GM23338 (cell line): ENCODE measurements around the gene KRTAP4-16. TPM values are rescaled to one million over a fixed set of nuclear protein-coding genes. Genes with fewer than 3 reads are reported as not detected.

ENCODE experiments used
- ATAC-seq: fragments of 200-7000 bp; cut with Tn5 transposase; 3 replicates; pipeline ENCODE4 v1.9.1; 2020
- DNase-seq: peaks from one replicate; pipeline ENCODE4 v3.0.0-alpha.2; 2015; ENCODE audit warnings: low spot score
- H2AFZ ChIP-seq: fragments of 200-600 bp; sonication (generic); 2 replicates; pipeline ENCODE4 v1.8.0; 2016; ENCODE audit warnings: antibody characterized with exemption, mild to moderate bottlenecking, moderate library complexity
- H3F3A ChIP-seq: fragments of 200-600 bp; sonication (generic); replicated peaks from 2 replicates; pipeline ENCODE4 v1.8.0; 2017; ENCODE audit warnings: antibody characterized with exemption, mixed run types, low read depth
- H3K27ac ChIP-seq: fragments of 200-600 bp; sonication (generic); 2 replicates; pipeline ENCODE4 v1.6.1; 2016; ENCODE audit warnings: low read depth
- H3K27me3 ChIP-seq: fragments of 200-600 bp; sonication (generic); 2 replicates; pipeline ENCODE4 v1.8.0; 2016; ENCODE audit warnings: mild to moderate bottlenecking, mixed run types, moderate library complexity; ENCODE audit not compliant: insufficient read depth
- H3K36me3 ChIP-seq: fragments of 200-600 bp; sonication (generic); 2 replicates; pipeline ENCODE4 v1.8.0; 2016; ENCODE audit warnings: mild to moderate bottlenecking; ENCODE audit not compliant: insufficient read depth
- H3K4me1 ChIP-seq: fragments of 200-600 bp; sonication (generic); 2 replicates; pipeline ENCODE4 v1.8.0; 2016; ENCODE audit warnings: mild to moderate bottlenecking, moderate library complexity; ENCODE audit not compliant: insufficient read depth
- H3K4me2 ChIP-seq: fragments of 200-600 bp; sonication (generic); 2 replicates; pipeline ENCODE4 v1.7.1; 2017; ENCODE audit warnings: mixed run types
- H3K4me3 ChIP-seq: fragments of 200-600 bp; sonication (generic); 2 replicates; pipeline ENCODE4 v1.6.1; 2016; ENCODE audit warnings: mixed run types
- H3K79me2 ChIP-seq: fragments of 200-600 bp; sonication (generic); replicated peaks from 2 replicates; pipeline ENCODE4 v1.8.0; 2017; ENCODE audit warnings: mild to moderate bottlenecking; ENCODE audit not compliant: insufficient read depth
- H3K9me2 ChIP-seq: fragments of 200-600 bp; sonication (generic); 2 replicates; pipeline ENCODE4 v1.8.0; 2017; ENCODE audit not compliant: insufficient read depth
- H4K20me1 ChIP-seq: fragments of 200-600 bp; sonication (generic); replicated peaks from 2 replicates; pipeline ENCODE4 v1.8.0; 2017; ENCODE audit warnings: mild to moderate bottlenecking; ENCODE audit not compliant: insufficient read depth
- H3K27ac Mint-ChIP-seq: 2 replicates; pipeline ENCODE4 v1.8.0; 2020; ENCODE audit warnings: inconsistent platforms, mild to moderate bottlenecking, moderate library complexity, mixed read lengths
- H3K27me3 Mint-ChIP-seq: 3 replicates; pipeline ENCODE4 v1.8.0; 2022; ENCODE audit warnings: low read depth, mild to moderate bottlenecking, moderate library complexity, mixed read lengths, inconsistent platforms; ENCODE audit not compliant: insufficient read depth, poor library complexity
- H3K36me3 Mint-ChIP-seq: 3 replicates; pipeline ENCODE4 v1.8.0; 2021; ENCODE audit warnings: low read depth, mild to moderate bottlenecking, inconsistent platforms, moderate library complexity, mixed read lengths
- H3K4me1 Mint-ChIP-seq: 3 replicates; pipeline ENCODE4 v1.8.0; 2020; ENCODE audit warnings: mild to moderate bottlenecking, inconsistent platforms, mixed read lengths
- H3K4me3 Mint-ChIP-seq: 3 replicates; pipeline ENCODE4 v1.8.0; 2021; ENCODE audit warnings: moderate library complexity, mild to moderate bottlenecking, inconsistent platforms, mixed read lengths
- H3K9me3 Mint-ChIP-seq: 3 replicates; pipeline ENCODE4 v1.8.0; 2020; ENCODE audit warnings: moderate library complexity, mild to moderate bottlenecking, inconsistent platforms, mixed read lengths
- EZH2phosphoT487 ChIP-seq: fragments of 200-600 bp; sonication (generic); IDR thresholded peaks from one replicate; pipeline ENCODE4 v1.8.1; 2018; ENCODE audit warnings: antibody characterized with exemption; ENCODE audit not compliant: unreplicated experiment
- JUNB ChIP-seq: IDR thresholded peaks from one replicate; pipeline ENCODE4 v1.6.1; 2016; ENCODE audit warnings: antibody characterized with exemption; ENCODE audit not compliant: unreplicated experiment
- POLR2AphosphoS5 ChIP-seq: IDR thresholded peaks from 2 replicates; pipeline ENCODE4 v1.6.1; 2016; ENCODE audit warnings: antibody characterized with exemption, low read depth
- STAT1 ChIP-seq: IDR thresholded peaks from one replicate; pipeline ENCODE4 v1.6.1; 2016; ENCODE audit warnings: antibody characterized with exemption; ENCODE audit not compliant: unreplicated experiment
- ZNF462 ChIP-seq: fragments of 250-450 bp; sonication (Bioruptor Pico); IDR thresholded peaks from 2 replicates; pipeline ENCODE4 v1.5.0; 2020; ENCODE audit warnings: mild to moderate bottlenecking, moderate library complexity
- polyA plus RNA-seq: library from polyadenylated mRNA; unstranded; fragments of >200 nt; fragmentation: Nextera tagmentation; extraction: Ambion mirVana; gene quantifications from 2 replicates; pipeline ENCODE4 v1.2.1, GENCODE V29; 2016
- total RNA-seq: library from RNA; depleted of rRNA; stranded (reverse); fragments of >200 nt; shearing (Covaris generic); gene quantifications from 2 replicates; pipeline ENCODE4 v1.2.3, GENCODE V29; 2014; rRNA removed
- TF ChIP-seq, protein P1 (sequence below): IDR thresholded peaks from one replicate; pipeline ENCODE4 v1.6.1; 2018; ENCODE audit warnings: antibody characterized with exemption; ENCODE audit not compliant: unreplicated experiment

The KRTAP4-16 gene
- total and polyA plus RNA-seq, 2 experiments from 2014 or later: not detected

DNA sequence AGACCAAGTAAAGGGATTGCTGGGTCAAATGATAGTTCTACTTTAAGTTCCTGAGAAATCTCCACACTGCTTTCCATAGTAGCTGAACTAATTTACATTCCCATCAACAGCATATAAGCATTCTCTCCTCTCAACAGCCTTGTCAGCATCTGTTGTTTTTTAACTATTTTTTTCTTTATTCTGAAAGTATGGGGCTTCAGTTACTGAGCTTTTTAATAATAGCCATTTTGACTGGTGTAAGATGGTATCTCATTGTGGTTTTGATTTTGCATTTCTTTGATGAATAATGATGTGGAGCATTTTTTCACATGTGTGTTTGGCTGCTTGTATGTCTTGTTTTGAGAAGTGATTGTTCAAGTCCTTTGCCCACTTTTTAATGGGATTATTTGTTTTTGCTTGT is 49.4 kb downstream of the KRTAP4-16 start:
- Histone ChIP-seq H3K27ac (no peak overlapping the region), H3K4me2 (no peak overlapping the region), H3F3A (no peaks in the 10 kb centered on the region), H2AFZ (no peak overlapping the region), H3K4me3 (no peak overlapping the region), H3K9me2 (no peaks in the 10 kb centered on the region), H3K4me1 (peaks cover 8% of the 10 kb centered on the region), H3K79me2 (no peaks in the 10 kb centered on the region), H3K27me3 (no peaks in the 10 kb centered on the region), H4K20me1 (no peaks in the 10 kb centered on the region), H3K36me3 (no peaks in the 10 kb centered on the region)
- DNase-seq (no peak), ATAC-seq (no peak)
- Mint-ChIP-seq H3K4me1 (peaks cover 16% of the 10 kb centered on the region), H3K4me3 (no peak overlapping the region), H3K27ac (no peak overlapping the region), H3K36me3 (0 out of 3 replicates have a peak, but pooled peaks cover 3% of the 10 kb centered on the region), H3K27me3 (no peaks in the 10 kb centered on the region), H3K9me3 (peaks cover 6% of the 10 kb centered on the region; the same call in 1 of the 3 replicates)
- TF ChIP-seq, protein P1, sequence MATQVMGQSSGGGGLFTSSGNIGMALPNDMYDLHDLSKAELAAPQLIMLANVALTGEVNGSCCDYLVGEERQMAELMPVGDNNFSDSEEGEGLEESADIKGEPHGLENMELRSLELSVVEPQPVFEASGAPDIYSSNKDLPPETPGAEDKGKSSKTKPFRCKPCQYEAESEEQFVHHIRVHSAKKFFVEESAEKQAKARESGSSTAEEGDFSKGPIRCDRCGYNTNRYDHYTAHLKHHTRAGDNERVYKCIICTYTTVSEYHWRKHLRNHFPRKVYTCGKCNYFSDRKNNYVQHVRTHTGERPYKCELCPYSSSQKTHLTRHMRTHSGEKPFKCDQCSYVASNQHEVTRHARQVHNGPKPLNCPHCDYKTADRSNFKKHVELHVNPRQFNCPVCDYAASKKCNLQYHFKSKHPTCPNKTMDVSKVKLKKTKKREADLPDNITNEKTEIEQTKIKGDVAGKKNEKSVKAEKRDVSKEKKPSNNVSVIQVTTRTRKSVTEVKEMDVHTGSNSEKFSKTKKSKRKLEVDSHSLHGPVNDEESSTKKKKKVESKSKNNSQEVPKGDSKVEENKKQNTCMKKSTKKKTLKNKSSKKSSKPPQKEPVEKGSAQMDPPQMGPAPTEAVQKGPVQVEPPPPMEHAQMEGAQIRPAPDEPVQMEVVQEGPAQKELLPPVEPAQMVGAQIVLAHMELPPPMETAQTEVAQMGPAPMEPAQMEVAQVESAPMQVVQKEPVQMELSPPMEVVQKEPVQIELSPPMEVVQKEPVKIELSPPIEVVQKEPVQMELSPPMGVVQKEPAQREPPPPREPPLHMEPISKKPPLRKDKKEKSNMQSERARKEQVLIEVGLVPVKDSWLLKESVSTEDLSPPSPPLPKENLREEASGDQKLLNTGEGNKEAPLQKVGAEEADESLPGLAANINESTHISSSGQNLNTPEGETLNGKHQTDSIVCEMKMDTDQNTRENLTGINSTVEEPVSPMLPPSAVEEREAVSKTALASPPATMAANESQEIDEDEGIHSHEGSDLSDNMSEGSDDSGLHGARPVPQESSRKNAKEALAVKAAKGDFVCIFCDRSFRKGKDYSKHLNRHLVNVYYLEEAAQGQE: no peak
- TF ChIP-seq POLR2AphosphoS5 (no peak), JUNB (no peak), STAT1 (no peak), ZNF462 (no peak), EZH2phosphoT487 (no peak)

Other genes with a start within 250 kb of the KRTAP4-16 start
Only the 30 nearest of the 39 such genes appear.
- not detected in 2 replicates for gene KRT39, start 135.3 kb downstream of the KRTAP4-16 start, total RNA-seq
- gene KRT39, start 135.3 kb downstream of the KRTAP4-16 start, polyA plus RNA-seq: not detected in 2 replicates
- gene KRT40, start 117.9 kb downstream of the KRTAP4-16 start, total RNA-seq: not detected in 2 replicates
- not detected in 2 replicates for gene KRT40, start 117.9 kb downstream of the KRTAP4-16 start, polyA plus RNA-seq
- gene KRTAP3-3, start 108.0 kb downstream of the KRTAP4-16 start, total RNA-seq: not detected in 2 replicates
- gene KRTAP3-3, start 108.0 kb downstream of the KRTAP4-16 start, polyA plus RNA-seq: not detected in 2 replicates
- not detected in 2 replicates for gene KRTAP3-2, start 102.3 kb downstream of the KRTAP4-16 start, total RNA-seq
- not detected in 2 replicates for gene KRTAP3-2, start 102.3 kb downstream of the KRTAP4-16 start, polyA plus RNA-seq
- gene KRTAP3-1, start 93.1 kb downstream of the KRTAP4-16 start, total RNA-seq: not detected in 2 replicates
- gene KRTAP3-1, start 93.1 kb downstream of the KRTAP4-16 start, polyA plus RNA-seq: not detected in 2 replicates
- not detected in 2 replicates for gene KRTAP1-5, start 75.0 kb downstream of the KRTAP4-16 start, total RNA-seq
- not detected in 2 replicates for gene KRTAP1-5, start 75.0 kb downstream of the KRTAP4-16 start, polyA plus RNA-seq
- not detected in 2 replicates for gene KRTAP1-4, start 72.0 kb downstream of the KRTAP4-16 start, total RNA-seq
- not detected in 2 replicates for gene KRTAP1-4, start 72.0 kb downstream of the KRTAP4-16 start, polyA plus RNA-seq
- not detected in 2 replicates for gene KRTAP1-3, start 67.3 kb downstream of the KRTAP4-16 start, total RNA-seq
- gene KRTAP1-3, start 67.3 kb downstream of the KRTAP4-16 start, polyA plus RNA-seq: not detected in 2 replicates
- not detected in 2 replicates for gene KRTAP1-1, start 60.8 kb downstream of the KRTAP4-16 start, total RNA-seq
- gene KRTAP1-1, start 60.8 kb downstream of the KRTAP4-16 start, polyA plus RNA-seq: not detected in 2 replicates
- gene KRTAP2-1, start 54.9 kb downstream of the KRTAP4-16 start, total RNA-seq: not detected in 2 replicates
- gene KRTAP2-1, start 54.9 kb downstream of the KRTAP4-16 start, polyA plus RNA-seq: not detected in 2 replicates
- not detected in 2 replicates for gene KRTAP2-2, start 47.0 kb downstream of the KRTAP4-16 start, total RNA-seq
- not detected in 2 replicates for gene KRTAP2-2, start 47.0 kb downstream of the KRTAP4-16 start, polyA plus RNA-seq
- not detected in 2 replicates for gene KRTAP2-3, start 42.1 kb downstream of the KRTAP4-16 start, total RNA-seq
- not detected in 2 replicates for gene KRTAP2-3, start 42.1 kb downstream of the KRTAP4-16 start, polyA plus RNA-seq
- gene KRTAP2-4, start 36.3 kb downstream of the KRTAP4-16 start, total RNA-seq: not detected in 2 replicates
- not detected in 2 replicates for gene KRTAP2-4, start 36.3 kb downstream of the KRTAP4-16 start, polyA plus RNA-seq
- gene KRTAP4-7, start 18.1 kb downstream of the KRTAP4-16 start, total RNA-seq: not detected in 2 replicates
- gene KRTAP4-7, start 18.1 kb downstream of the KRTAP4-16 start, polyA plus RNA-seq: not detected in 2 replicates
- gene KRTAP4-8, start 4.1 kb downstream of the KRTAP4-16 start, total RNA-seq: not detected in 2 replicates
- not detected in 2 replicates for gene KRTAP4-8, start 4.1 kb downstream of the KRTAP4-16 start, polyA plus RNA-seq
- not detected in 2 replicates for gene KRTAP4-9, start 3.2 kb upstream of the KRTAP4-16 start, total RNA-seq
- not detected in 2 replicates for gene KRTAP4-9, start 3.2 kb upstream of the KRTAP4-16 start, polyA plus RNA-seq
- not detected in 2 replicates for gene KRTAP4-11, start 16.2 kb upstream of the KRTAP4-16 start, total RNA-seq
- gene KRTAP4-11, start 16.2 kb upstream of the KRTAP4-16 start, polyA plus RNA-seq: not detected in 2 replicates
- gene KRTAP4-12, start 22.0 kb upstream of the KRTAP4-16 start, total RNA-seq: not detected in 2 replicates
- not detected in 2 replicates for gene KRTAP4-12, start 22.0 kb upstream of the KRTAP4-16 start, polyA plus RNA-seq
- gene KRTAP4-6, start 38.3 kb upstream of the KRTAP4-16 start, total RNA-seq: not detected in 2 replicates
- gene KRTAP4-6, start 38.3 kb upstream of the KRTAP4-16 start, polyA plus RNA-seq: not detected in 2 replicates
- not detected in 2 replicates for gene KRTAP4-5, start 47.6 kb upstream of the KRTAP4-16 start, total RNA-seq
- gene KRTAP4-5, start 47.6 kb upstream of the KRTAP4-16 start, polyA plus RNA-seq: not detected in 2 replicates
- not detected in 2 replicates for gene KRTAP4-4, start 58.5 kb upstream of the KRTAP4-16 start, total RNA-seq
- not detected in 2 replicates for gene KRTAP4-4, start 58.5 kb upstream of the KRTAP4-16 start, polyA plus RNA-seq
- gene KRTAP4-3, start 66.0 kb upstream of the KRTAP4-16 start, total RNA-seq: not detected in 2 replicates
- gene KRTAP4-3, start 66.0 kb upstream of the KRTAP4-16 start, polyA plus RNA-seq: not detected in 2 replicates
- not detected in 2 replicates for gene KRTAP4-2, start 76.0 kb upstream of the KRTAP4-16 start, total RNA-seq
- gene KRTAP4-2, start 76.0 kb upstream of the KRTAP4-16 start, polyA plus RNA-seq: not detected in 2 replicates
- not detected in 2 replicates for gene KRTAP4-1, start 82.7 kb upstream of the KRTAP4-16 start, total RNA-seq
- gene KRTAP4-1, start 82.7 kb upstream of the KRTAP4-16 start, polyA plus RNA-seq: not detected in 2 replicates
- gene KRTAP9-1, start 87.7 kb upstream of the KRTAP4-16 start, total RNA-seq: not detected in 2 replicates
- gene KRTAP9-1, start 87.7 kb upstream of the KRTAP4-16 start, polyA plus RNA-seq: not detected in 2 replicates
- not detected in 2 replicates for gene KRTAP9-2, start 124.4 kb upstream of the KRTAP4-16 start, total RNA-seq
- not detected in 2 replicates for gene KRTAP9-2, start 124.4 kb upstream of the KRTAP4-16 start, polyA plus RNA-seq
- not detected in 2 replicates for gene KRTAP9-3, start 130.2 kb upstream of the KRTAP4-16 start, total RNA-seq
- gene KRTAP9-3, start 130.2 kb upstream of the KRTAP4-16 start, polyA plus RNA-seq: not detected in 2 replicates
- gene KRTAP9-8, start 135.8 kb upstream of the KRTAP4-16 start, total RNA-seq: not detected in 2 replicates
- gene KRTAP9-8, start 135.8 kb upstream of the KRTAP4-16 start, polyA plus RNA-seq: not detected in 2 replicates
- not detected in 2 replicates for gene KRTAP9-4, start 147.5 kb upstream of the KRTAP4-16 start, total RNA-seq
- not detected in 2 replicates for gene KRTAP9-4, start 147.5 kb upstream of the KRTAP4-16 start, polyA plus RNA-seq
- gene KRTAP9-9, start 153.2 kb upstream of the KRTAP4-16 start, total RNA-seq: not detected in 2 replicates
- gene KRTAP9-9, start 153.2 kb upstream of the KRTAP4-16 start, polyA plus RNA-seq: not detected in 2 replicates